ENCODE results near the gene BRD1. TPM values are rescaled to one million over a fixed set of nuclear protein-coding genes. Genes with fewer than 3 reads are reported as not detected.

BRD1 gene
- total and polyA plus RNA-seq, 7 donors, result 12.6 to 52.6 (median 31.1) TPM

GRCh38 chr22:49869845-49870712, 42.4 kb upstream of the BRD1 start:
- intact Hi-C loops (cut with DNase I), result no loop called here

GRCh38 chr22:49869086-49869830, 41.6 kb upstream of the BRD1 start:
- no peak for DNase-seq
- Histone ChIP-seq H3K4me1 (no peaks in the 10 kb centered on the region), H3K27me3 (no peaks in the 10 kb centered on the region), H3K9me3 (peaks cover 0 to 10% (median 4%) of the 10 kb centered on the region in 4 donors), H3K36me3 (no peaks in the 10 kb centered on the region), H3K27ac (no peak overlapping the region), H3K4me3 (no peak overlapping the region)
- TF ChIP-seq CTCF (IDR thresholded peaks at IDR 0.05), result no peak
- no peak for TF ChIP-seq POLR2A (IDR thresholded peaks at IDR 0.05)
- TF ChIP-seq POLR2AphosphoS5 (IDR thresholded peaks at IDR 0.05), result no peak
- TF ChIP-seq EP300 (IDR thresholded peaks at IDR 0.05), result no peak
- intact Hi-C loops (cut with DNase I), result no loop called here
- WGBS, 2 donors, result 90 to 91% methylated on average over 17 of the region's 17 CpGs

More at GRCh38 chr22:49869845-49870712, 42.4 kb upstream of the BRD1 start:
- 81 to 95% methylated on average over 13 to 14 of the region's 14 CpGs for WGBS, 2 donors
- Histone ChIP-seq H3K4me1 (no peaks in the 10 kb centered on the region), H3K36me3 (no peaks in the 10 kb centered on the region), H3K27me3 (no peaks in the 10 kb centered on the region), H3K9me3 (peaks cover 0 to 10% (median 4%) of the 10 kb centered on the region in 4 donors), H3K27ac (no peak overlapping the region), H3K4me3 (no peak overlapping the region)
- DNase-seq, result no peak
- TF ChIP-seq POLR2AphosphoS5 (IDR thresholded peaks at IDR 0.05), result no peak
- TF ChIP-seq POLR2A (IDR thresholded peaks at IDR 0.05), result no peak
- TF ChIP-seq CTCF (IDR thresholded peaks at IDR 0.05), result no peak
- no peak for TF ChIP-seq EP300 (IDR thresholded peaks at IDR 0.05)

GRCh38 chr22:49867303-49868265, 39.9 kb upstream of the BRD1 start:
- Histone ChIP-seq H3K27ac (no peak overlapping the region), H3K4me3 (no peak overlapping the region)
- intact Hi-C loops (cut with DNase I), result no loop called here

More at GRCh38 chr22:49867303-49868265, 39.9 kb upstream of the BRD1 start:
- H3K4me1 ChIP-seq, result no peaks in the 10 kb centered on the region
- no peaks in the 10 kb centered on the region for H3K36me3 ChIP-seq
- no peak for DNase-seq
- peaks cover 0 to 10% (median 4%) of the 10 kb centered on the region in 4 donors for H3K9me3 ChIP-seq
- TF ChIP-seq POLR2A (IDR thresholded peaks at IDR 0.05) (no peak), POLR2AphosphoS5 (IDR thresholded peaks at IDR 0.05) (no peak), EP300 (IDR thresholded peaks at IDR 0.05) (no peak), CTCF (IDR thresholded peaks at IDR 0.05) (no peak)
- no peaks in the 10 kb centered on the region for H3K27me3 ChIP-seq
- WGBS, 2 donors, result 89 to 91% methylated on average over 18 of the region's 18 CpGs

All from sigmoid colon (tissue), 7 donors.